Osteoblast (primary cell): ENCODE measurements around the gene MYH7. TPM values are rescaled to one million over a fixed set of nuclear protein-coding genes. Genes with fewer than 3 reads are reported as not detected.

Experiments used
- DNase-seq: peaks from one replicate; pipeline ENCODE4 v3.0.0; 2011; ENCODE audit warnings: low spot score, mixed read lengths; ENCODE audit not compliant: insufficient read length; ENCODE audit errors: missing footprints
- H2AFZ ChIP-seq: 2 replicates; pipeline ENCODE4 v1.6.0; 2011; ENCODE audit warnings: mild to moderate bottlenecking, low read length
- H3K27ac ChIP-seq: 2 replicates; pipeline ENCODE4 v1.5.1; 2011; ENCODE audit warnings: mild to moderate bottlenecking, low read depth, low read length, moderate library complexity
- H3K27me3 ChIP-seq: 2 replicates; pipeline ENCODE4 v1.6.0; 2012; ENCODE audit warnings: mild to moderate bottlenecking, control low read depth, inconsistent platforms, low read length, moderate library complexity; ENCODE audit not compliant: insufficient read depth
- H3K36me3 ChIP-seq: 2 replicates; pipeline ENCODE4 v1.5.1; 2011; ENCODE audit warnings: mild to moderate bottlenecking, low read length, control low read depth, moderate library complexity; ENCODE audit not compliant: insufficient read depth
- H3K4me1 ChIP-seq: 2 replicates; pipeline ENCODE4 v1.5.1; 2011; ENCODE audit warnings: mild to moderate bottlenecking, low read length, control low read depth, moderate library complexity; ENCODE audit not compliant: insufficient read depth
- H3K4me2 ChIP-seq: 2 replicates; pipeline ENCODE4 v1.6.0; 2011; ENCODE audit warnings: mild to moderate bottlenecking, low read length; ENCODE audit not compliant: insufficient read depth
- H3K4me3 ChIP-seq: fragments of 200-600 bp; sonication (generic); 3 replicates; pipeline ENCODE4 v1.5.1; 2012; ENCODE audit warnings: mild to moderate bottlenecking, low read length, inconsistent platforms; ENCODE audit not compliant: insufficient read depth
- H3K79me2 ChIP-seq: 2 replicates; pipeline ENCODE4 v1.6.0; 2012; ENCODE audit warnings: mild to moderate bottlenecking, low read length, control low read depth, inconsistent platforms; ENCODE audit not compliant: insufficient read depth
- H3K9me3 ChIP-seq: 2 replicates; pipeline ENCODE4 v1.5.1; 2011; ENCODE audit warnings: low read depth, low read length, control low read depth
- H4K20me1 ChIP-seq: 2 replicates; pipeline ENCODE4 v1.6.0; 2012; ENCODE audit warnings: mild to moderate bottlenecking, low read length, control low read depth; ENCODE audit not compliant: insufficient read depth
- CTCF ChIP-seq: IDR thresholded peaks from 2 replicates; pipeline ENCODE4 v1.5.1; 2011; ENCODE audit warnings: mild to moderate bottlenecking, low read depth, low read length, moderate library complexity; ENCODE audit errors: extremely low read depth
- total RNA-seq: library from RNA; depleted of rRNA; stranded (reverse); fragments of >200 nt; gene quantifications from 2 replicates; pipeline ENCODE4 v1.2.3, GENCODE V29; 2012

Gene MYH7
- total RNA-seq = not detected in 2 replicates

- Histone ChIP-seq H3K79me2 (no peaks in the 10 kb centered on the region), H3K27ac (no peak within 1 kb of the TSS), H3K9me3 (no peaks in the 10 kb centered on the region), H3K27me3 (no peaks in the 10 kb centered on the region), H3K4me2 (no peak within 1 kb of the TSS), H3K4me3 (no peak within 1 kb of the TSS), H4K20me1 (no peaks in the 10 kb centered on the region), H3K36me3 (no peaks in the 10 kb centered on the region), H3K4me1 (no peaks in the 10 kb centered on the region), H2AFZ (no peak within 1 kb of the TSS)
- TF ChIP-seq CTCF = no peak
- DNase-seq = no peak
These were observed at the start of gene MYH7 for GRCh38 chr14:23435543-23436326. MYH7 (minus strand) TSS chr14:23435660; CDS start chr14:23433732, 1,928 bp downstream.

GRCh38 chr14:23483236-23483854 lies 47.9 kb upstream of the MYH7 start:
- Histone ChIP-seq H3K27me3 (no peaks in the 10 kb centered on the region), H3K27ac (no peak overlapping the region), H3K4me2 (no peak overlapping the region), H3K4me3 (no peak overlapping the region), H3K4me1 (no peaks in the 10 kb centered on the region), H2AFZ (no peak overlapping the region), H3K79me2 (no peaks in the 10 kb centered on the region), H3K9me3 (no peaks in the 10 kb centered on the region), H4K20me1 (peaks cover 19% of the 10 kb centered on the region), H3K36me3 (peaks cover 17% of the 10 kb centered on the region)
- TF ChIP-seq CTCF = peak; percentile 43
- no peak for DNase-seq

- DNase-seq = no peak
- H2AFZ ChIP-seq = no peak overlapping the region
- peaks cover 20% of the 10 kb centered on the region for H3K36me3 ChIP-seq
- TF ChIP-seq CTCF = no peak
- H3K27ac ChIP-seq = no peak overlapping the region
- H3K27me3 ChIP-seq = no peaks in the 10 kb centered on the region
- no peak overlapping the region for H3K4me3 ChIP-seq
- H3K9me3 ChIP-seq = no peaks in the 10 kb centered on the region
- H3K4me1 ChIP-seq = no peaks in the 10 kb centered on the region
- no peak overlapping the region for H3K4me2 ChIP-seq
- H3K79me2 ChIP-seq = no peaks in the 10 kb centered on the region
- H4K20me1 ChIP-seq = peaks cover 19% of the 10 kb centered on the region
These were observed 47.3 kb upstream of the MYH7 start for GRCh38 chr14:23482823-23483148.
